DMS153 treated with DMSO at 0.1 percent for 48 hours (cell line): Measurements from ENCODE around the gene RBM20.
"Not testable (repeated sequence)": the region's sequence is repeated elsewhere in the genome, so short reads cannot be mapped to it uniquely, and the experiment has no call there.

Experiments used
- DNase-seq: peaks from one replicate; lab custom pipeline; 2025; ENCODE audit not compliant: unreplicated experiment; lab: John Stamatoyannopoulos, UW

RBM20 gene

DNA sequence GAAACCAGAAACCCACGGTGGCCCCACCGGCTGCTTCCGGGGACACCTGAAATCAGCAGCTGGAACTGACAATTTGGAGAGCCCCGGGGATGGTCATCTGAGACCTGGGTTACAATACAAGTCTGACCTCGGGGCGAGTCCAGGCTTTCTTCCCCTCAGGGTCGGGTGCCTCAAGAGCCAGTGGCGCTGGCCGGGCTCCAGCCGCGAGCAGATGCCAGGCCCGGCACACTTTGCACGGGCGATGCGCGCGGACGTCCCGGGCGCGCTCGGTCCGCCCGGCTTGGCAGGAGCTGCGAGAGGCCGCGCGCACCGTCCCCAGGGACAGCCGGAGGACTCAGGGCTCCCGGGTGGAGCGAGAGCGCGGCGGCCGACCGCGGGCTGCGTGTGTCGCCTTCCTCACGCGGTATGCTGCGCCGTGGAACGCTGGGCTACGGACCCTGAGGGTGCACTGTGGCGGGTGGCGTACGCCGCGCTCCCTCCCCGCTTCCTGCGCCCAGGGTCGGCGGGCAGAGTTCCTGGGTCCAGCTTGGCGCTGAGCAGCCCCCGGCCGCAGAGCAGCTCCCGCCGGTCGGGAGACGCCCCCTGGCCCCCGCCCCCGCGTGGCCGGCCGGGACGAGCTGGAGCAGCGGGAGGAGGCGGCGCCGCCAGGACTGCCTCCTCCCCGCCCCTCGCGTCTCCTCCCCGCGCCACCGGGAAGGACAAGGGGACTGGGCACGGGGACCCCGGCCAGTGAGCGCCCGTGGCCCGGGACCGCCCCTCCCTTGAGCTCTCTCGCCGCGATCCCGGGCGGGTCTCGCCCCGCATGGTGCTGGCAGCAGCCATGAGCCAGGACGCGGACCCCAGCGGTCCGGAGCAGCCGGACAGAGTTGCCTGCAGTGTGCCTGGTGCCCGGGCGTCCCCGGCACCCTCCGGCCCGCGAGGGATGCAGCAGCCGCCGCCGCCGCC lies at the start of gene RBM20:
Gene RBM20 (plus strand): TSS at position 684 of the 945 bp plus-strand sequence. CDS start 119 bp downstream, at position 803.
- no peak for DNase-seq

GRCh38 chr10:110597476-110597875 lies 46.7 kb upstream of the RBM20 start:
- no peak for DNase-seq

DNA sequence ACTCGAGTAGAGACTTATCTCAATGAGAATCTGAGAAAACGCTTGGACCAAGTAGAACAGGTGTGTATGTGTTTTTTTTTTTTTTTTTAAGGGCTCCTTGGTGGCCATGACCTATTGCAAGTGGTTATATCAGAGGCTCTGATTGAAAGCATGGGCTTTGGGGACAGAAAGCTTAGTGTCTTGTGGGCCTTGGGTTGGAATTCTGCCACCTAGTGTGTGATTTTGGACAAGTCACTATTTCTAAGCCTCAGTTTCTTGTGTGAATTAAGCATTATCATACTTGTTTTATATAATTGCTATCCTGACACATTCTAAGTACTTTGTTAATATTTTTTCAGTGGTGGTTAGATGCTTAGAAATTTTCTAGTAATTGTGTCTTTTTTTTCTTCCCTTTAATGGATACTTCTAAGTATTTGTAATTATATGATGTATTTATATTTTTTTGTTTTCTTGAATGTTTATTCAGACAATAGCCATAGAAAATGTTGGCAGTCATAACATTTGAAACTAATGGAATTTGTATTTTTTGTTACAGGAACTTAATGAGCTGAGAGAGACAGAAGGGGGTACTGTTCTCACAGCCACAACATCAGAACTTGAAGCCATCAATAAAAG lies 43.5 kb upstream of the RBM20 start:
- peak; percentile 2 for DNase-seq

DNA sequence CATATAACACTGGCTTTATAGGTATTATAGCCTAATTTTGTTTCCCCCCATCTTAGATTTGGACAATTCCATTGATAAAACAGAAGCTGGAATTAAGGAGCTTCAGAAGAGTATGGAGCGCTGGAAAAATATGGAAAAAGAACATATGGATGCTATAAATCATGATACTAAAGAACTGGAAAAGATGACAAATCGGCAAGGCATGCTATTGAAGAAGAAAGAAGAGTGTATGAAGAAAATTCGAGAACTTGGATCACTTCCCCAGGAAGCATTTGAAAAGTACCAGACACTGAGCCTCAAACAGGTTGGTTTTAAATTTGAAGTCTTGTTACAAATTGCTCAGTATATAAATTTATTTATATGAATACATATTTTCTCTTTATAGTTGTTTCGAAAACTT lies 42.6 kb upstream of the RBM20 start:
- no peak for DNase-seq

DNA sequence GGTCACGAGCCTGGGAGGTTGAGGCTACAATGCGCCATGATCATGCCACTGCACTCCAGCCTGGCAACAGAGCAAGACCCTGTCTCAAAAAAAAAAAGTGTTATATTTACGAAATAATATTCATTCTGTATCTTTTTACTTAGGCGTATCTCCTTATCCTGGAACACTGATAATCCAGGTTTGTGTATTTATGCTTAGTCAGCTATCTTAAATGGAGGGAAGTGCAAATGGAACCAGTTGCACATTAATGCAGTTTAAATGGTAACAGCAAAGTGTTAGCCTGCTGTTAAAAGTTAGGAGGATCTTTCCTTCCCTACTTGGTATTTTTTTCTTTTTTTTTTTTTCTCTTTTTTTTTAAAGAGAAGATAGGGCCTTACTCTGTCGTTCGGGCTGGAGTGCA lies 36.0 kb upstream of the RBM20 start:
- no peak for DNase-seq

DNA sequence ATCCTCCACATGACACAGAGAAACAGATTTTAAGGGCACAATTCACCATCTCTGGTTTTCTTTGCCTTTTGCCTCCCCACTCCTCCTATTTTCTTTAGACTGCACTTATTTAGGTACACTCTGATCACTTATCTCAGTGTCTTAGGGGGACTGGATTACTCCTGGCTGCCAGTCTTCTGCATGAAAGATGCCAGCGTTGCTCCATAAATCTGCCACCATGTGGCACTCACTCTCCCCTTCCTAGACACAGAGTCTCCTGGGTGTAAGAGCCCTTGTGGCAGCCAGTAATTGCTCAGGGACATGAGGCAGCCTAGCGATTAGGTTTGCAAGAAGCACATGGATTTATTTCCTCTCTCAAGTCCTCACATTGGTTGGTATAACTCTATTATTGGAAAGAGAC lies 34.5 kb upstream of the RBM20 start:
- peak; percentile 48 for DNase-seq

DNA sequence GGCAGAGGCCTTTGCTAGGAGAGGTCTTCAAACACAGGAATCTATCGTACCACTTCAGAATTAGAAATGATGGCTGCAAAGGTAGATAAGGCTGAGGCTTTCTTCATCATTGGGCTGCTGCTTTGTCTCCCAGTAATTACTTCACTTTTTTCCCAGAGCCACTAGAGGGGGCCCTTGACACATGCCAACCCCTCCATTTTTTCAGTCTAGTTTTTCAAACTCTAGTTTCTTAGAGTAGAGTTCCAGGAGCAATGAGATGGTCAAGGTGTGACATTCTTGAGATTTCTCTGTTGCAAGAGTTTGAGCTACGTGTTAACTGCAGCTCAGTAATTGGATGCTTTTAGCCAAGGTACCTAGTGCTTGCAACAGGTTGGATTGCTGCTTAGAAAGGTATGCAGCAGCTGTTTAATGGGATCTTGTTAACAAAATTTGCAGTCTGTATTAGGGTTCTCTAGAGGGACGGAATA lies 33.8 kb upstream of the RBM20 start:
- DNase-seq = peak; percentile 33

DNA sequence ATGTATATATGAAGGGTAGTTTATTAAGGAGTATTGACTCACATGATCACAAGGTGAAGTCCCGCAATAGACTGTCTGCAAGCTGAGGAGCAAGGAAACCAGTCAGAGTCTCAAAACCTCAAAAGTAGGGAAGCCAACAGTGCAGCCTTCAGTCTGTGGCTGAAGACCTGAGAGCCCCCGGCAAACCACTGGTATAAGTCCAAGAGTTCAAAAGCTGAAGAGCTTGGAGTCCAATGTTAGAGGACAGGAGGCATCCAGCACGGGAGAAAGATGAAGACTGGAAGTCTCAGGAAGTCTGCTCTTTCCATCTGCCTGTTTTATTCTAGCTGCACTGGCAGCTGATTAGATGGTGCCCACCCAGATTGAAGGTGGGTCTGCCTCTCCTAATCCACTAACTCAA lies 33.4 kb upstream of the RBM20 start:
- not testable (repeated sequence) for DNase-seq

- no peak for DNase-seq
Observed at GRCh38 chr10:110612087-110612486, 32.0 kb upstream of the RBM20 start.

- no peak for DNase-seq
Observed at GRCh38 chr10:110612629-110613028, 31.5 kb upstream of the RBM20 start.

GRCh38 chr10:110613341-110613995 lies 30.7 kb upstream of the RBM20 start:
- no peak for DNase-seq

DNA sequence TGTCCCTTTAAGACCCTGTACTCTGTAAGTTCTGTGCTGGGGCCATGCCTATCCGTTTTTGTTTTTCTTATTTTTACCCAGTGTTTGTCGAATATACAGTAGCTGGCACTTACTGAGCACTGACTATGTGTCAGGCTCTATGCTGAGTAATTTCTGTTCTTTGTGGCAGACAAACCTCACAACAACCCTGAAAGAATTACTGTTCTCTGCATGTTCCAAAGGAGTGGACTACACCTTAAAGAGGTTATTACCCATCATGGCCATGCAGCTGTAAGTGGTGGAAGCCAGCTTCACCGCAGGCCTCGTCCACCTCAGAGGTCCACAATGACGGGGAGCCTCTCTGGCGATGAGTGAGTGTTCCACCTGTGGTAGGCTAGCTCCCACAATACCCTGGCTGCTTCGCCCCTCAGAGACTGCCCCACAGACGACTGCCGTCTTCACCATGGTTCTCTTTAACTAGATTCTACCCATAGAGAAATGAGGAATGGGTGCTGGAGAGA lies 30.1 kb upstream of the RBM20 start:
- DNase-seq = no peak

DNA sequence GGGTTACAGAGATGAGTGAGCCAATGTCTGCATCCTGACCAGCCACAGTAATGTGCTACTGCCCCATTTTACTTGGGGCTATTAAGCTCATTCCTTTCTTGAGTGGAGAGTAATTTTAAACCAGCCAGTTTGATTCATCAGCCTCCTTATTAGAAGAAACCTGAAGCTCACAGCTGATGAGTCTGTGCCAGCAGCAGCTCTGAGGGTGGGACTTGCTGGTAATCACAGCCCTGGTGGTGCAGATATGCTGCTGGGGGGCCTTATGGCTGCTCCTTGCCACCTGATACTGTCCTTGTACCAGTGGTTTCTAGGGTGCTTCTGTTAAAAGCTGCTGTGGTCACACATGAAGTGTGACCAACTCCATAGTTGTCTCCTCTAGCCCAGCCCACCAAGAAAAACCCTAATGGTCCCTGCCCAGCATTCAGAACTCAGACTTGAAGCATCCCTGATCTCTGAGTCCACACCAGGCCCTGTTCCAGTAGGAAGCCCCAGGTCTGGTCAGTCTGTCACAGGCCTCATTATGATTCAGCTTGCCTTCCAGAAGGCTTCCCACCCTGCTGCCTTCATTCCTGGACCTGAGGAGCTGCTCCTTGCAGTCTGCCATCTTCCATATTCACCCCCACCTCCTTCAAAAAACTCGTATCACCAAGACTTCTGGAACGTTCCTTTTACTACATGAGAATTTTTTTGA lies 28.9 kb upstream of the RBM20 start:
- no peak for DNase-seq

DNA sequence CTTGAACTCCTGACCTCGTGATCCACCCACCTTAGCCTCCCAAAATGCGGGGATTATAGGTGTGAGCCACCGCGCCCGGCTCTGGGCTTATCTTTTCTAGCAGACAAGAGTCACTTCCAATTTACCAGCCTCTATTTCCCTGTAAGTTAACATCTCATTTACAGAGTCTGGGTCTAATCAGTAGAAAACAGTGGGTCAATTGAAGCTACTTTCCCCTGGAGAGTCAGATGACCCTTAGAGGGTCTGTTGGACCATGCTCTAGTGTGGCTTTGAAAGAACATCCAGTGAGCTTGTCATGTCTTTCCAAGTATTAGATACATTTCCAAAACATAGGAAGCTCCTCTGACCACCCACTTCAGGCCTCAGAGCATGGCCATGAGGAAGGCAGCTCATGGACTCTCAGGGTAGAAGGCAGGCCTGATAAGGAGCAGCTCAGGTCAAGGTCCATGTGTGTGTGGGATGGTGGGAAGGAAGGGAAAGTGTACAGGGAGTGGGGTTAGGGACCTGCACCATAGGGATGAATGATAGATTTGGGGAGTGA lies 27.6 kb upstream of the RBM20 start:
- no peak for DNase-seq

DNA sequence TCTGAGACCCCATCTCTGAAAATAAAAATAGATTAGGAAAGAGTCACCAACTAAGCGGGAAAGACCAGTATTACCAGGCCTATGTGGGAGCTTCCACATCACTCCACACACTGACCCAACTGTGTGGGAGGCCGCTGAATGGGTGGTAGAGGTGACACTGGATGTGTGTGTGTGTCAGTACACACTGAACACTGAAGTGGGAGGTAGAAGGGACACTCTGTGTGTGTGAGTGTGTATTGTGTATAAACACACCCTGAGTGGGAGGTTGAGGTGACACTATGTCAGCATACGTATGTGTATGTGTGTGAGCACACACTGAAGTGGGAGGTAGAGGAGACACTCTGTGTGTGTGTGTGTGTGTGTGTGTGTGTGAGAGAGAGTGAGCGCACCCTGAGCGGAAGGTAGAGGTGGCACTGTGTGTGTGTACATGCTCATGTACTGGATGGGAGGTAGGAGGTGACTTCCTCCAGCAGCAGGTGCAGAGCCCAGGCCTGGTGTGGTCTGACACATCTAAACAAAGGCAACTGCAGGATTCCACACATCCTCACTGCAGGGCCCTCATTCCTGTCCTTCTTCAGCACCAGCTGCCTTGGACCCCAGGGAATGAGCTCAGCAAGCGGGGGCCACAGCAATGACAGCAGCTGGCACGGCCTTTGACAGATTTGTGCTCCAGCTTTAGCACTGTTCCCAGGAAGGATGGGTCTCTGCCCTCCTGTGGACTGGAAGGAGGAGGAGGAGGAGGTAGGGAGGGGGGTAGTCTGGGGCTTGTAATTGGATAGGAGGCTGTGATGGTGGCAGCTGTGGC lies 26.5 kb upstream of the RBM20 start:
- DNase-seq = peak; percentile 39

- DNase-seq = no peak
Observed at GRCh38 chr10:110618230-110618610, 25.9 kb upstream of the RBM20 start.

- no peak for DNase-seq
Observed at GRCh38 chr10:110619514-110620397, 24.4 kb upstream of the RBM20 start.

GRCh38 chr10:110620398-110620719 lies 23.8 kb upstream of the RBM20 start:
- no peak for DNase-seq

DNA sequence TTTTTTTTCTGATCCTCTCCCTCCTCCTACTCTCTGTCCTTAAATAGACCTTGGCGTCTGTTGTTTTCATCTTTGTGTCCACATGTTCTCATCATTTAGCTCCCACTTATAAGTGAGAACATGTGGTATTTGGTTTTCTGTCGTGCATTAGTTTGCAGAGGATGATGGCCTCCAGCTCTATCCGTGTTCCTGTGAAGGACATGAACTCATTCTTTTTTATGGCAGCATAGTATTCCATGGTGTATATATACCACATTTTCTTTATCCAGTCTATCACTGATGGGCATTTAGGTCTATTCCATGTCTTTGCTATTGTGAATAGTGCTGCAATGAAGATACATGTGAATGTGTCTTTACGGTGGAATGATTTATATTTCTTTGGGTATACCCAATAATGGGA lies 20.8 kb upstream of the RBM20 start:
- DNase-seq = not testable (repeated sequence)
